ENCODE measurements around the gene GRM8. TPM values are rescaled to one million over a fixed set of nuclear protein-coding genes. Genes with fewer than 3 reads are reported as not detected.

Gene GRM8
- total RNA-seq, 1 experiment from 2014 or later: not detected

- Mint-ChIP-seq H3K9me3 (ENCODE audit: unreplicated experiment) (no peaks in the 10 kb centered on the region), H3K27me3 (ENCODE audit: insufficient read depth, unreplicated experiment) (no peaks in the 10 kb centered on the region), H3K4me1 (ENCODE audit: low read depth, unreplicated experiment) (peaks cover 7% of the 10 kb centered on the region), H3K27ac (ENCODE audit: unreplicated experiment) (no peak overlapping the region), H3K36me3 (ENCODE audit: insufficient read depth, unreplicated experiment) (no peaks in the 10 kb centered on the region), H3K4me3 (ENCODE audit: unreplicated experiment) (no peak overlapping the region)
- BruUV-seq (replicated peaks): no TSS peak
- TF ChIP-seq CTCF (IDR thresholded peaks at IDR 0.05; ENCODE audit: insufficient read depth in 1 of 2, low read depth in 1 of 2, low read length in 1 of 2, severe bottlenecking in 1 of 2, unreplicated experiment in 1 of 2): no peak
- Histone ChIP-seq H3K4me1 (peaks cover 23% of the 10 kb centered on the region), H3K9me3 (no peaks in the 10 kb centered on the region), H3K27me3 (replicated peaks; ENCODE audit: control insufficient read depth, insufficient read depth, low read length) (no peaks in the 10 kb centered on the region), H3K36me3 (ENCODE audit: control insufficient read depth, insufficient read depth, low read length) (no peaks in the 10 kb centered on the region), H3K4me3 (ENCODE audit: low read depth, low read length) (no peak overlapping the region)
- no peak for DNase-seq
- ChIA-PET POLR2A (no interaction called here), CTCF (no interaction called here)
- intact Hi-C loops (cut with micrococcal nuclease; ENCODE audit: unreplicated experiment): no loop called here
These were observed 808.8 kb downstream of the GRM8 start for GRCh38 chr7:126443951-126444350.

GRCh38 chr7:126442908-126443307 is 809.8 kb downstream of the GRM8 start:
- H3K9me3 ChIP-seq: no peaks in the 10 kb centered on the region
- no peak overlapping the region for H3K4me3 Mint-ChIP-seq (ENCODE audit: unreplicated experiment)

GRCh38 chr7:126441745-126442144 is 811.0 kb downstream of the GRM8 start:
- no peak for DNase-seq
- H3K36me3 ChIP-seq (ENCODE audit: control insufficient read depth, insufficient read depth, low read length): no peaks in the 10 kb centered on the region
- TF ChIP-seq CTCF (IDR thresholded peaks at IDR 0.05; ENCODE audit: insufficient read depth in 1 of 2, low read depth in 1 of 2, low read length in 1 of 2, severe bottlenecking in 1 of 2, unreplicated experiment in 1 of 2): no peak
- H3K36me3 Mint-ChIP-seq (ENCODE audit: insufficient read depth, unreplicated experiment): no peaks in the 10 kb centered on the region
- POLR2A ChIA-PET: no interaction called here
- no TSS peak for BruUV-seq (replicated peaks)
- H3K4me3 ChIP-seq (ENCODE audit: low read depth, low read length): no peak overlapping the region
- H3K27me3 Mint-ChIP-seq (ENCODE audit: insufficient read depth, unreplicated experiment): no peaks in the 10 kb centered on the region
- peaks cover 7% of the 10 kb centered on the region for H3K4me1 Mint-ChIP-seq (ENCODE audit: low read depth, unreplicated experiment)
- H3K4me3 Mint-ChIP-seq (ENCODE audit: unreplicated experiment): no peak overlapping the region
- no peaks in the 10 kb centered on the region for H3K9me3 Mint-ChIP-seq (ENCODE audit: unreplicated experiment)
- H3K4me1 ChIP-seq: peaks cover 23% of the 10 kb centered on the region
- CTCF ChIA-PET: no interaction called here
- H3K27ac Mint-ChIP-seq (ENCODE audit: unreplicated experiment): no peak overlapping the region
- intact Hi-C loops (cut with micrococcal nuclease; ENCODE audit: unreplicated experiment): no loop called here
- H3K27me3 ChIP-seq (replicated peaks; ENCODE audit: control insufficient read depth, insufficient read depth, low read length): no peaks in the 10 kb centered on the region
- H3K9me3 ChIP-seq: no peaks in the 10 kb centered on the region

More at GRCh38 chr7:126442908-126443307, 809.8 kb downstream of the GRM8 start:
- no TSS peak for BruUV-seq (replicated peaks)
- Mint-ChIP-seq H3K36me3 (ENCODE audit: insufficient read depth, unreplicated experiment) (no peaks in the 10 kb centered on the region), H3K4me1 (ENCODE audit: low read depth, unreplicated experiment) (peaks cover 7% of the 10 kb centered on the region), H3K27me3 (ENCODE audit: insufficient read depth, unreplicated experiment) (no peaks in the 10 kb centered on the region), H3K9me3 (ENCODE audit: unreplicated experiment) (no peaks in the 10 kb centered on the region), H3K27ac (ENCODE audit: unreplicated experiment) (no peak overlapping the region)
- Histone ChIP-seq H3K27me3 (replicated peaks; ENCODE audit: control insufficient read depth, insufficient read depth, low read length) (no peaks in the 10 kb centered on the region), H3K36me3 (ENCODE audit: control insufficient read depth, insufficient read depth, low read length) (no peaks in the 10 kb centered on the region), H3K4me1 (peaks cover 19% of the 10 kb centered on the region), H3K4me3 (ENCODE audit: low read depth, low read length) (no peak overlapping the region)
- ChIA-PET POLR2A (no interaction called here), CTCF (no interaction called here)
- DNase-seq: no peak
- intact Hi-C loops (cut with micrococcal nuclease; ENCODE audit: unreplicated experiment): no loop called here
- TF ChIP-seq CTCF (IDR thresholded peaks at IDR 0.05; ENCODE audit: insufficient read depth in 1 of 2, low read depth in 1 of 2, low read length in 1 of 2, severe bottlenecking in 1 of 2, unreplicated experiment in 1 of 2): no peak

Measured in Caco-2 (cell line).